H1 (cell line): ENCODE measurements around the gene NENF. TPM values are rescaled to one million over a fixed set of nuclear protein-coding genes. Genes with fewer than 3 reads are reported as not detected.

Source experiments
- CTCF ChIA-PET: fragments of 300-600 bp; sonication (Branson Sonifier 250); formaldehyde crosslinking; loops from one replicate; lab custom pipeline; 2021; ENCODE audit not compliant: partially characterized antibody; lab: Charles Lee
- POLR2A ChIA-PET: fragments of 300-600 bp; sonication (Branson Sonifier 250); formaldehyde crosslinking; loops from one replicate; lab custom pipeline; 2021; ENCODE audit warnings: inconsistent platforms; ENCODE audit not compliant: partially characterized antibody; lab: Charles Lee
- DNase-seq, 2 experiments: peaks; one replicate each; pipeline versions ENCODE4 v3.0.0 to v3.0.0-alpha.2; 2010 to 2022; ENCODE audit warnings: low spot score in 2 of 2, low read depth in 1 of 2, mixed read lengths in 1 of 2
- FAIRE-seq: peaks from 2 replicates; lab custom pipeline; 2011; peaks lifted over from hg19 to GRCh38; lab: Jason Lieb, UNC
- H2AFZ ChIP-seq: 2 replicates; pipeline ENCODE4 v1.8.1; 2012; ENCODE audit warnings: low read length, inconsistent platforms
- H2AK5ac ChIP-seq: 2 replicates; pipeline ENCODE4 v1.6.1; 2013; ENCODE audit warnings: low read depth, low read length
- H2BK120ac ChIP-seq: replicated peaks from 2 replicates; pipeline ENCODE3; 2013; ENCODE audit warnings: low read depth, low read length, inconsistent platforms
- H2BK12ac ChIP-seq: 2 replicates; pipeline ENCODE4 v1.6.1; 2013; ENCODE audit warnings: low read depth, low read length
- H2BK15ac ChIP-seq: 2 replicates; pipeline ENCODE4 v1.6.1; 2013; ENCODE audit warnings: low read length
- H2BK20ac ChIP-seq: 2 replicates; pipeline ENCODE4 v1.6.1; 2013; ENCODE audit warnings: low read length
- H2BK5ac ChIP-seq: 2 replicates; pipeline ENCODE4 v1.6.1; 2013; ENCODE audit warnings: low read depth, low read length
- H3K14ac ChIP-seq: 2 replicates; pipeline ENCODE4 v1.6.1; 2013; ENCODE audit warnings: inconsistent platforms; ENCODE audit not compliant: insufficient read length
- H3K18ac ChIP-seq: 2 replicates; pipeline ENCODE4 v1.6.1; 2013; ENCODE audit warnings: low read length; ENCODE audit errors: extremely low read depth
- H3K23ac ChIP-seq: 2 replicates; pipeline ENCODE4 v1.6.1; 2013; ENCODE audit warnings: inconsistent platforms; ENCODE audit not compliant: insufficient read length
- H3K23me2 ChIP-seq: 2 replicates; pipeline ENCODE4 v1.6.1; 2013; ENCODE audit warnings: low read depth, low read length
- H3K27ac ChIP-seq: 2 replicates; pipeline ENCODE4 v1.6.1; 2011; ENCODE audit warnings: low read depth, low read length, inconsistent platforms
- H3K27me3 ChIP-seq, 4 experiments: replicated peaks in 1 of 4; 1 replicate in 1 of 4; 2 replicates in 3 of 4; pipeline versions ENCODE4 v1.6.1 to v1.8.1; 2011 to 2013; ENCODE audit warnings: low read length in 3 of 4, mild to moderate bottlenecking in 3 of 4, inconsistent platforms in 2 of 4, mixed read lengths in 2 of 4, moderate library complexity in 1 of 4; ENCODE audit not compliant: control insufficient read depth in 3 of 4, insufficient read depth in 3 of 4; ENCODE audit errors: extremely low read depth in 1 of 4
- H3K36me3 ChIP-seq, 4 experiments: 2 replicates each; pipeline versions ENCODE4 v1.6.1 to v1.8.1; 2011 to 2013; ENCODE audit warnings: mild to moderate bottlenecking in 4 of 4, low read length in 3 of 4, moderate library complexity in 2 of 4, control low read depth in 1 of 4, inconsistent platforms in 1 of 4; ENCODE audit not compliant: insufficient read depth in 4 of 4, control insufficient read depth in 2 of 4
- H3K4ac ChIP-seq: replicated peaks from 2 replicates; pipeline ENCODE3; 2013; ENCODE audit warnings: low read length, low read depth, mixed read lengths, inconsistent platforms; ENCODE audit not compliant: insufficient read length
- H3K4me1 ChIP-seq, 4 experiments: replicated peaks in 1 of 4; 1 replicate in 1 of 4; 2 replicates in 3 of 4; pipeline versions ENCODE4 v1.6.1 to v1.8.1; 2011 to 2013; ENCODE audit warnings: low read length in 3 of 4, inconsistent platforms in 2 of 4, mixed read lengths in 1 of 4; ENCODE audit not compliant: insufficient read depth in 4 of 4, control insufficient read depth in 3 of 4
- H3K4me2 ChIP-seq, 2 experiments: 2 replicates each; pipeline versions ENCODE4 v1.6.1 to v1.8.1; 2011 to 2013; ENCODE audit warnings: low read depth in 2 of 2, low read length in 2 of 2, control low read depth in 1 of 2, inconsistent platforms in 1 of 2, mild to moderate bottlenecking in 1 of 2; ENCODE audit not compliant: insufficient read depth in 1 of 2
- H3K4me3 ChIP-seq, 4 experiments: fragments of 200-600, 300-600 bp in 1 of 4; sonication (generic), shearing (Covaris generic), sonication (Bioruptor Twin) in 1 of 4; 2 replicates each; pipeline versions ENCODE4 v1.5.1 to v1.8.1; 2011 to 2016; ENCODE audit warnings: low read length in 4 of 4, low read depth in 3 of 4, control low read depth in 2 of 4, inconsistent platforms in 2 of 4, mild to moderate bottlenecking in 2 of 4, mixed read lengths in 1 of 4, moderate library complexity in 1 of 4; ENCODE audit not compliant: insufficient read depth in 2 of 4; ENCODE audit errors: extremely low read depth in 1 of 4
- H3K56ac ChIP-seq: replicated peaks from 2 replicates; pipeline ENCODE3; 2013; ENCODE audit warnings: low read depth, mild to moderate bottlenecking, mixed read lengths, low read length, inconsistent platforms; ENCODE audit not compliant: insufficient read length
- H3K79me1 ChIP-seq: 2 replicates; pipeline ENCODE4 v1.6.1; 2013; ENCODE audit warnings: low read depth, low read length, control low read depth
- H3K79me2 ChIP-seq, 2 experiments: 2 replicates each; pipeline versions ENCODE4 v1.6.1 to v1.8.1; 2012 to 2013; ENCODE audit warnings: low read length in 2 of 2, mild to moderate bottlenecking in 2 of 2, inconsistent platforms in 1 of 2; ENCODE audit not compliant: insufficient read depth in 2 of 2, control insufficient read depth in 1 of 2
- H3K9ac ChIP-seq, 4 experiments: replicated peaks in 1 of 4; 1 replicate in 1 of 4; 2 replicates in 3 of 4; pipeline versions ENCODE4 v1.6.1 to v1.8.1; 2011 to 2013; ENCODE audit warnings: low read depth in 3 of 4, low read length in 3 of 4, control low read depth in 2 of 4, mild to moderate bottlenecking in 2 of 4, moderate library complexity in 2 of 4, inconsistent platforms in 1 of 4; ENCODE audit errors: extremely low read depth in 1 of 4
- H3K9me3 ChIP-seq, 2 experiments: 2 replicates each; pipeline versions ENCODE4 v1.6.1 to v1.8.1; 2012 to 2013; ENCODE audit warnings: mild to moderate bottlenecking in 2 of 2, moderate library complexity in 2 of 2, control low read depth in 1 of 2, inconsistent platforms in 1 of 2, low read depth in 1 of 2, low read length in 1 of 2, mixed read lengths in 1 of 2; ENCODE audit not compliant: insufficient read depth in 2 of 2
- H4K20me1 ChIP-seq, 2 experiments: replicated peaks in 1 of 2; 2 replicates each; pipeline versions ENCODE3 to v1.8.1; 2011 to 2013; ENCODE audit warnings: inconsistent platforms in 2 of 2, low read length in 2 of 2, mild to moderate bottlenecking in 1 of 2; ENCODE audit not compliant: insufficient read depth in 2 of 2, control insufficient read depth in 1 of 2
- H4K5ac ChIP-seq: 2 replicates; pipeline ENCODE4 v1.6.1; 2013; ENCODE audit warnings: low read length, low read depth, mixed read lengths, inconsistent platforms; ENCODE audit not compliant: insufficient read length
- H4K8ac ChIP-seq: 2 replicates; pipeline ENCODE4 v1.8.0; 2013; ENCODE audit warnings: mild to moderate bottlenecking, moderate library complexity, low read length, inconsistent platforms; ENCODE audit not compliant: insufficient read depth; ENCODE audit errors: extremely low read depth
- H4K91ac ChIP-seq: replicated peaks from 2 replicates; pipeline ENCODE3; 2013; ENCODE audit warnings: low read length, mixed read lengths, inconsistent platforms; ENCODE audit not compliant: insufficient read length
- CBX8 ChIP-seq: fragments of 300-800, 300-1000 bp; sonication (generic); IDR thresholded peaks from 2 replicates; pipeline ENCODE4 v1.7.1; 2016; ENCODE audit warnings: low read depth, low read length, borderline replicate concordance
- EGR1 ChIP-seq: IDR thresholded peaks from 2 replicates; pipeline ENCODE4 v1.6.1; 2011; ENCODE audit warnings: low read depth, low read length, borderline replicate concordance
- HDAC6 ChIP-seq: IDR thresholded peaks from one replicate; pipeline ENCODE4 v1.7.1; 2012; ENCODE audit warnings: low read depth, mild to moderate bottlenecking, inconsistent platforms, low read length, moderate library complexity
- PHF8 ChIP-seq: fragments of 200-600 bp; sonication (generic); conservative IDR thresholded peaks from 2 replicates; pipeline ENCODE4 v1.7.1; 2012; ENCODE audit warnings: low read depth, mild to moderate bottlenecking, inconsistent platforms, low read length, moderate library complexity
- POLR2A ChIP-seq, 2 experiments: IDR thresholded peaks; 1 replicate in 1 of 2; 2 replicates in 1 of 2; pipeline ENCODE4 v1.6.1; 2011; ENCODE audit warnings: low read depth in 2 of 2, low read length in 2 of 2, mild to moderate bottlenecking in 2 of 2; ENCODE audit errors: control extremely low read depth in 1 of 2
- RXRA ChIP-seq: IDR thresholded peaks from 2 replicates; pipeline ENCODE4 v1.6.1; 2011; ENCODE audit warnings: low read depth, mild to moderate bottlenecking, low read length, moderate library complexity; ENCODE audit not compliant: insufficient read depth
- SIN3A ChIP-seq, 2 experiments: IDR thresholded peaks in 1 of 2; conservative IDR thresholded peaks in 1 of 2; 2 replicates each; pipeline ENCODE4 v1.6.1; 2011 to 2012; ENCODE audit warnings: low read length in 2 of 2, improper control_type of control experiment in 1 of 2, low read depth in 1 of 2, mild to moderate bottlenecking in 1 of 2
- TAF7 ChIP-seq: optimal IDR thresholded peaks from 2 replicates; pipeline ENCODE3; 2011; ENCODE audit warnings: low read depth, mild to moderate bottlenecking, inconsistent platforms, low read length, moderate library complexity, borderline replicate concordance
- WGBS, 2 experiments: shearing (Covaris generic) in 1 of 2; methylation state at CpG; one replicate each; pipeline versions ENCODE4 v1.1.6 to v1.1.7; 2013 to 2015; ENCODE audit warnings: low lambda C conversion rate in 2 of 2, mixed read lengths in 2 of 2, inconsistent platforms in 1 of 2, low coverage in 1 of 2, missing lambda C conversion rate in 1 of 2; ENCODE audit not compliant: insufficient replicate concordance in 2 of 2, insufficient coverage in 1 of 2, insufficient read length in 1 of 2; ENCODE audit errors: extremely low coverage in 1 of 2, missing lambda C conversion rate in 1 of 2; 5-methylcytosine and 5-hydroxymethylcytosine counted together
- polyA plus RNA-seq, 7 experiments: library from polyadenylated mRNA; depleted of rRNA in 3 of 7; stranded (reverse) in 5 of 7; unstranded in 2 of 7; fragments of >200 nt in 5 of 7; fragments of 200-250 nt in 2 of 7; gene quantifications; 1 replicate in 5 of 7; 2 replicates in 1 of 7; 4 replicates in 1 of 7; pipeline versions ENCODE4 v1.2.1 to v1.2.3, GENCODE V29; 2011 to 2013; ENCODE audit warnings: missing spikeins in 2 of 7, mixed read lengths in 2 of 7
- total RNA-seq: library from RNA; stranded (reverse); fragmentation: NEBNext Ultra II Directional; extraction: Animal tissue kit (Norgen Biotek cat#: 25700); gene quantifications from 2 replicates; pipeline ENCODE4 v1.2.1, GENCODE V29; 2021
- TF ChIP-seq, protein P1 (sequence below): IDR thresholded peaks from 2 replicates; pipeline ENCODE4 v1.6.1; 2011; ENCODE audit warnings: low read length, improper control_type of control experiment

Gene NENF
- total and polyA plus RNA-seq, 2 of the 8 experiments (the other 6 are each of a cell fraction or from before 2014, with no cell fraction given) = 27.0 to 28.0 TPM

DNA sequence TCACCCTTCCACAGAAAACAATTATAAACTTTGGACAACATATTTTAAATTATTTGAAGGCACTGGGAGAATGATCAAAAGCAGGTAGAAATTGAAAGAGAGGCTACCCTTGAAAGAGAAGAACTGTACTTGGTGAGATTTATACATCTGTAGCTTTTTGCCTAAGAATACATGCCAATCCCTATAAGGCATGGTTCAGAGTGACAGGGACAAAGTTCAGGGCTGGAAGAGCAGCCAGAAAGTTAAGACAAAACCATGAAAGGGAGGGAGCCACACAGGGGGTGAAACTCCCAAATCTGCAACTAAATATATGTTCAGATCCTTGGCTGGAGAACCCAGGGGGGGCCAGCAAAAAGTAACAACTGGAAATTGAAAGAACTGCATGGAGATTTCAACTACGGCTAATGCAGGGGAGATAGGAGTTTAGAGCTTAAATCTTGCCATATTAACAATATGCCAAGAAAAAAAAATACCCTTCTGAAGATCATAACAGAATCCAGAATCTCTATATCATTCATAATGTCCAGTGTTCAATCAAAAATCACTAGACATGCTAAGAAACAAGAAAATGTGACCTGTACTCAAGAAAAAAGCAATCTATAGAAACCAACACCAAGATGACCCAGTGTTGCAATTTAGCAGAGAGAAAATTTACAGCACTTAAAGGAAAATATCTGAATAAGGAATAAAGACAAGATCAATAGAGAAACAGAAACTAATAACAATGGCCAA lies 43.6 kb upstream of the NENF start:
- no peak overlapping the region for H2BK20ac ChIP-seq
- H3K18ac ChIP-seq = no peak overlapping the region
- H4K5ac ChIP-seq = no peak overlapping the region
- no peaks in the 10 kb centered on the region; a peak in 1 of 7 replicates for H3K27me3 ChIP-seq
- no peak overlapping the region for H3K4me2 ChIP-seq
- peaks cover 0 to 2% of the 10 kb centered on the region in 2 experiments; a peak in 1 of 4 replicates for H3K79me2 ChIP-seq
- H3K4ac ChIP-seq = no peak overlapping the region
- H2BK12ac ChIP-seq = no peak overlapping the region
- no peaks in the 10 kb centered on the region for H3K4me1 ChIP-seq
- H3K23me2 ChIP-seq = no peaks in the 10 kb centered on the region
- H3K27ac ChIP-seq = no peak overlapping the region
- FAIRE-seq (no peak), DNase-seq (no peak)
- H2BK120ac ChIP-seq = no peak overlapping the region
- H3K9me3 ChIP-seq = peaks cover 11 to 12% of the 10 kb centered on the region in 2 experiments; a peak in 3 of 4 replicates
- H3K79me1 ChIP-seq = no peaks in the 10 kb centered on the region; the same call in 1 of the 2 replicates
- 95% methylated on average over 1 of the region's 1 CpG; no CpG with 5 or more reads in 1 of the 2 experiments for WGBS, 2 experiments
- H3K56ac ChIP-seq = no peak overlapping the region
- H3K36me3 ChIP-seq = peaks cover 8 to 31% (median 20%) of the 10 kb centered on the region in 4 experiments
- no peak overlapping the region for H3K4me3 ChIP-seq
- TF ChIP-seq RXRA = no peak
- no peak for TF ChIP-seq CBX8
- TF ChIP-seq SIN3A (conservative IDR thresholded peaks at IDR 0.05 in 1 of 2, IDR thresholded peaks at IDR 0.05 in 1 of 2; ENCODE audit: low read depth in 1 of 2, low read length in 2 of 2) = no peak
- TF ChIP-seq POLR2A (IDR thresholded peaks at IDR 0.05; ENCODE audit: control extremely low read depth in 1 of 2, low read depth in 2 of 2, low read length in 2 of 2) = no peak
- TF ChIP-seq TAF7 = no peak
- no peak for TF ChIP-seq PHF8
- TF ChIP-seq, protein P1, sequence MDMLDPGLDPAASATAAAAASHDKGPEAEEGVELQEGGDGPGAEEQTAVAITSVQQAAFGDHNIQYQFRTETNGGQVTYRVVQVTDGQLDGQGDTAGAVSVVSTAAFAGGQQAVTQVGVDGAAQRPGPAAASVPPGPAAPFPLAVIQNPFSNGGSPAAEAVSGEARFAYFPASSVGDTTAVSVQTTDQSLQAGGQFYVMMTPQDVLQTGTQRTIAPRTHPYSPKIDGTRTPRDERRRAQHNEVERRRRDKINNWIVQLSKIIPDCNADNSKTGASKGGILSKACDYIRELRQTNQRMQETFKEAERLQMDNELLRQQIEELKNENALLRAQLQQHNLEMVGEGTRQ = no peak
- TF ChIP-seq HDAC6 = no peak
- no peak for TF ChIP-seq EGR1
- TF ChIP-seq, all 59 proteins: peak for 0
- H4K91ac ChIP-seq = no peak overlapping the region
- CTCF ChIA-PET = interaction anchor here (0.8 kb wide), 1 partner anchor 327 kb away, joined by 3 read pairs; no protein-coding TSS in a partner anchor
- no peak overlapping the region for H2AK5ac ChIP-seq
- no peak overlapping the region for H3K23ac ChIP-seq
- H4K8ac ChIP-seq = no peak overlapping the region
- H2BK5ac ChIP-seq = no peak overlapping the region
- no peak overlapping the region for H2BK15ac ChIP-seq
- no peak overlapping the region for H3K14ac ChIP-seq
- POLR2A ChIA-PET = no interaction called here
- no peak overlapping the region for H2AFZ ChIP-seq
- no peak overlapping the region for H3K9ac ChIP-seq
- peaks cover 0 to 1% of the 10 kb centered on the region in 2 experiments for H4K20me1 ChIP-seq
